GM12875 (cell line): Measurements from ENCODE around the gene ZBTB47.

ENCODE experiments used
- H3K4me3 ChIP-seq: one replicate; pipeline ENCODE4 v1.5.1; 2011; ENCODE audit warnings: low read depth, low read length, control low read depth
- CTCF ChIP-seq: IDR thresholded peaks from 2 replicates; pipeline ENCODE4 v1.5.1; 2011; ENCODE audit warnings: low read depth, mild to moderate bottlenecking, control low read depth, inconsistent platforms, low read length, moderate library complexity, borderline replicate concordance; ENCODE audit not compliant: insufficient read depth

The ZBTB47 gene

GRCh38 chr3:42684632-42685362 is 31.3 kb downstream of the ZBTB47 start:
- TF ChIP-seq CTCF: no peak
- H3K4me3 ChIP-seq: no peak overlapping the region

- no peak for TF ChIP-seq CTCF
- H3K4me3 ChIP-seq: no peak within 1 kb of the TSS
Observed at GRCh38 chr3:42685363-42685881, 31.9 kb downstream of the ZBTB47 start, which contains the start of gene KLHL40. Gene KLHL40 (plus strand): TSS chr3:42685537. CDS start chr3:42685619, 82 bp downstream.

- no peak overlapping the region for H3K4me3 ChIP-seq
Observed at GRCh38 chr3:42685891-42686820, 32.7 kb downstream of the ZBTB47 start.

GRCh38 chr3:42686832-42687650 is 33.5 kb downstream of the ZBTB47 start:
- H3K4me3 ChIP-seq: no peak overlapping the region
- TF ChIP-seq CTCF: no peak

More at GRCh38 chr3:42685891-42686820, 32.7 kb downstream of the ZBTB47 start:
- TF ChIP-seq CTCF: no peak

- TF ChIP-seq CTCF: no peak
- H3K4me3 ChIP-seq: no peak overlapping the region
Observed at GRCh38 chr3:42688016-42688415, 34.5 kb downstream of the ZBTB47 start.
